HepG2 (cell line): ENCODE data around the gene URM1. TPM values are rescaled to one million over a fixed set of nuclear protein-coding genes. Genes with fewer than 3 reads are reported as not detected.
A peak's percentile ranks its signal among the peaks of the same experiment; 100 is the strongest.

Experiments used
- ATAC-seq: fragments of 200-7000 bp; cut with Tn5 transposase; 3 replicates; pipeline ENCODE4 v1.9.1; 2020; ENCODE audit warnings: mild to moderate bottlenecking, moderate library complexity
- BruUV-seq: library from RNA; stranded (reverse); fragments of 400-500 nt; replicated peaks from 2 replicates; lab custom pipeline; 2021; lab: Mats Ljungman, UMichigan
- CTCF ChIA-PET: fragments of 300-600 bp; formaldehyde crosslinking; extraction: SDS; loops from one replicate; lab custom pipeline; 2021; ENCODE audit warnings: low total read pairs, inconsistent platforms, low intra/inter-chr PET ratio; lab: Yijun Ruan, JAX
- POLR2A ChIA-PET: fragments of 350-600 bp; sonication (Branson Sonifier 250); formaldehyde crosslinking; loops from one replicate; lab custom pipeline; 2020; ENCODE audit warnings: antibody characterized with exemption, inconsistent platforms; lab: Yijun Ruan, JAX
- DNase-seq: peaks from one replicate; pipeline ENCODE4 v3.0.0-alpha.2; 2015; ENCODE audit warnings: low spot score
- FAIRE-seq: peaks from 3 replicates; lab custom pipeline; 2011; peaks lifted over from hg19 to GRCh38; lab: Jason Lieb, UNC
- H2AFZ ChIP-seq: one replicate; pipeline ENCODE4 v1.6.1; 2011; ENCODE audit warnings: low read length, inconsistent platforms
- H3K27ac ChIP-seq: fragments of 300-600 bp; 3 replicates; pipeline ENCODE4 v1.8.0; 2011; ENCODE audit warnings: mixed run types, mild to moderate bottlenecking, mixed read lengths, low read length, inconsistent platforms; ENCODE audit not compliant: insufficient read depth; ENCODE audit errors: extremely low read length
- H3K27me3 ChIP-seq, 2 experiments: fragments of 200-600 bp in 1 of 2; 2 replicates in 1 of 2; 3 replicates in 1 of 2; pipeline versions ENCODE4 v1.6.0 to v1.8.0; 2011; ENCODE audit warnings: low read length in 2 of 2, mild to moderate bottlenecking in 2 of 2, moderate library complexity in 2 of 2, inconsistent platforms in 1 of 2; ENCODE audit not compliant: insufficient read depth in 2 of 2, control insufficient read depth in 1 of 2
- H3K36me3 ChIP-seq, 2 experiments: fragments of 200-600 bp in 1 of 2; replicated peaks in 1 of 2; 2 replicates in 1 of 2; 3 replicates in 1 of 2; pipeline versions ENCODE4 v1.5.1 to v1.8.0; 2011; ENCODE audit warnings: low read length in 2 of 2, inconsistent platforms in 1 of 2; ENCODE audit not compliant: insufficient read depth in 2 of 2, control insufficient read depth in 1 of 2
- H3K4me1 ChIP-seq: 2 replicates; pipeline ENCODE4 v1.5.1; 2012; ENCODE audit warnings: low read length, inconsistent platforms; ENCODE audit not compliant: insufficient read depth
- H3K4me2 ChIP-seq: 2 replicates; pipeline ENCODE4 v1.6.0; 2011; ENCODE audit warnings: low read depth, low read length, inconsistent platforms
- H3K4me3 ChIP-seq, 3 experiments: fragments of 200-600 bp in 1 of 3; sonication (generic), shearing (Covaris generic) in 1 of 3; replicated peaks in 1 of 3; 2 replicates each; pipeline ENCODE4 v1.5.1; 2011 to 2016; ENCODE audit warnings: low read length in 3 of 3, inconsistent platforms in 2 of 3, low read depth in 2 of 3, mild to moderate bottlenecking in 2 of 3, control low read depth in 1 of 3, mixed read lengths in 1 of 3; ENCODE audit not compliant: insufficient read depth in 1 of 3
- H3K79me2 ChIP-seq: one replicate; pipeline ENCODE4 v1.6.1; 2011; ENCODE audit warnings: low read length, inconsistent platforms; ENCODE audit not compliant: insufficient read depth
- H3K9ac ChIP-seq: 2 replicates; pipeline ENCODE4 v1.6.0; 2011; ENCODE audit warnings: mild to moderate bottlenecking, low read depth, low read length, inconsistent platforms; ENCODE audit not compliant: insufficient read depth
- H3K9me3 ChIP-seq: 2 replicates; pipeline ENCODE4 v1.5.1; 2012; ENCODE audit warnings: mild to moderate bottlenecking, low read length
- H4K20me1 ChIP-seq: 2 replicates; pipeline ENCODE4 v1.6.0; 2011; ENCODE audit warnings: inconsistent platforms, mild to moderate bottlenecking, low read length, moderate library complexity; ENCODE audit not compliant: insufficient read depth
- CENPX ChIP-seq: sonication (generic); formaldehyde crosslinking; IDR thresholded peaks from 2 replicates; pipeline ENCODE4 v1.9.0; 2021; ENCODE audit warnings: mild to moderate bottlenecking, missing genetic modification reagents, moderate library complexity
- FOXM1 ChIP-seq: sonication (generic); formaldehyde crosslinking; IDR thresholded peaks from 2 replicates; pipeline ENCODE4 v1.5.0; 2020; ENCODE audit warnings: missing genetic modification reagents
- MAFK ChIP-seq, 2 experiments: IDR thresholded peaks in 1 of 2; conservative IDR thresholded peaks in 1 of 2; 2 replicates each; pipeline ENCODE4 v1.6.1; 2011; ENCODE audit warnings: improper control_type of control experiment in 2 of 2, low read length in 2 of 2
- WGBS: methylation state at CpG from one replicate; pipeline ENCODE4 v1.1.6; 2017; ENCODE audit warnings: low lambda C conversion rate; 5-methylcytosine and 5-hydroxymethylcytosine counted together
- in situ Hi-C: cut with HindIII; loops from 2 replicates; pipeline ENCODE4 v1.10.0; 2017; ENCODE audit warnings: low pct_unique_long_range_greater_than_20kb; ENCODE audit not compliant: extremely low pct_ligation_motif_present
- intact Hi-C: fragments of 100-400 bp; cut with micrococcal nuclease; formaldehyde crosslinking; loops from one replicate; pipeline ENCODE4 v1.10.0; 2022; ENCODE audit not compliant: unreplicated experiment
- polyA plus RNA-seq, 8 experiments: library from polyadenylated mRNA; depleted of rRNA in 3 of 8; stranded (reverse) in 7 of 8; unstranded in 1 of 8; fragments of >200 nt; fragmentation: Illumina TruSeq in 4 of 8; extraction: Trizol in 4 of 8; gene quantifications; 2 replicates each; pipeline versions ENCODE4 v1.2.1 to v1.2.3, GENCODE V29; 2011 to 2016; ENCODE audit warnings: low read depth in 4 of 8, missing spikeins in 1 of 8, mixed read lengths in 1 of 8; ENCODE audit not compliant: insufficient read depth in 1 of 8
- total RNA-seq, 5 experiments: library from RNA; depleted of rRNA; stranded (reverse); fragments of >200 nt; fragmentation: Illumina TruSeq; extraction: Trizol; gene quantifications; 2 replicates each; pipeline ENCODE4 v1.2.3, GENCODE V29; 2016; ENCODE audit warnings: low read depth in 1 of 5
- TF ChIP-seq, protein P1 (sequence below): sonication (generic); formaldehyde crosslinking; IDR thresholded peaks from 2 replicates; pipeline ENCODE4 v1.5.0; 2020; ENCODE audit warnings: missing genetic modification reagents
- TF ChIP-seq, protein P2 (sequence below): sonication (generic); formaldehyde crosslinking; IDR thresholded peaks from 2 replicates; pipeline ENCODE4 v1.5.1; 2020; ENCODE audit warnings: missing genetic modification reagents, mild to moderate bottlenecking, borderline replicate concordance
- TF ChIP-seq, protein P3 (sequence below): sonication (generic); formaldehyde crosslinking; IDR thresholded peaks from 2 replicates; pipeline ENCODE4 v1.5.0; 2020; ENCODE audit warnings: mild to moderate bottlenecking, missing genetic modification reagents
- TF ChIP-seq, protein P4 (sequence below): sonication (generic); formaldehyde crosslinking; IDR thresholded peaks from 2 replicates; pipeline ENCODE4 v1.4.0; 2020; ENCODE audit warnings: mild to moderate bottlenecking, missing genetic modification reagents
- TF ChIP-seq, protein P5 (sequence below), 2 experiments: fragments of 450-650 bp in 1 of 2; sonication (generic) in 1 of 2; formaldehyde crosslinking; IDR thresholded peaks; 2 replicates each; pipeline versions ENCODE4 v1.5.0 to v1.8.0; 2020 to 2022; ENCODE audit warnings: mild to moderate bottlenecking in 1 of 2, missing genetic modification reagents in 1 of 2

URM1 gene
- total and polyA plus RNA-seq, 2 of the 13 experiments (the other 11 are each of a cell fraction or from before 2014, with no cell fraction given): 37.1 to 41.3 TPM

DNA sequence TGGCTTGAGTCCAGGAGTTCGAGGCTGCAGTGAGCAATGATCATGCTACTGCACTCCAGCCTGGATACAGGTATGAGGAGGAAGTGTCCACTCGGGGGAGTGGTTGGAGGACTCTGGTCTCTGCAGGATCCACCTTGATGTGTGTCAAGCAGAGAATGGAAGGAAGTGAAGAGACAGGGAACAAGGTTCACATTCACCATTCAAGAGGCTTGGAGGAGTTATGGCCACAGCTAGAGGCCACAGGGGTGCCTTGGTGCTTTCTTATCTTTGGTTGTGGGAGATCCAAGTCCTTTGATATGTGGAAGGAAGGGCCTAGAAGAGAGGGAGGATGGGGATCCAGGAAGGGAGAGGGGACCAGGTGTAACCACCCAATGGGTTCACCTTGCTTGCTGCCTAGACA lies 44.1 kb downstream of the URM1 start (continued):
- TF ChIP-seq, protein P1, sequence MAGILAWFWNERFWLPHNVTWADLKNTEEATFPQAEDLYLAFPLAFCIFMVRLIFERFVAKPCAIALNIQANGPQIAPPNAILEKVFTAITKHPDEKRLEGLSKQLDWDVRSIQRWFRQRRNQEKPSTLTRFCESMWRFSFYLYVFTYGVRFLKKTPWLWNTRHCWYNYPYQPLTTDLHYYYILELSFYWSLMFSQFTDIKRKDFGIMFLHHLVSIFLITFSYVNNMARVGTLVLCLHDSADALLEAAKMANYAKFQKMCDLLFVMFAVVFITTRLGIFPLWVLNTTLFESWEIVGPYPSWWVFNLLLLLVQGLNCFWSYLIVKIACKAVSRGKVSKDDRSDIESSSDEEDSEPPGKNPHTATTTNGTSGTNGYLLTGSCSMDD: no peak
- TF ChIP-seq CENPX: no peak
- TF ChIP-seq, protein P2, sequence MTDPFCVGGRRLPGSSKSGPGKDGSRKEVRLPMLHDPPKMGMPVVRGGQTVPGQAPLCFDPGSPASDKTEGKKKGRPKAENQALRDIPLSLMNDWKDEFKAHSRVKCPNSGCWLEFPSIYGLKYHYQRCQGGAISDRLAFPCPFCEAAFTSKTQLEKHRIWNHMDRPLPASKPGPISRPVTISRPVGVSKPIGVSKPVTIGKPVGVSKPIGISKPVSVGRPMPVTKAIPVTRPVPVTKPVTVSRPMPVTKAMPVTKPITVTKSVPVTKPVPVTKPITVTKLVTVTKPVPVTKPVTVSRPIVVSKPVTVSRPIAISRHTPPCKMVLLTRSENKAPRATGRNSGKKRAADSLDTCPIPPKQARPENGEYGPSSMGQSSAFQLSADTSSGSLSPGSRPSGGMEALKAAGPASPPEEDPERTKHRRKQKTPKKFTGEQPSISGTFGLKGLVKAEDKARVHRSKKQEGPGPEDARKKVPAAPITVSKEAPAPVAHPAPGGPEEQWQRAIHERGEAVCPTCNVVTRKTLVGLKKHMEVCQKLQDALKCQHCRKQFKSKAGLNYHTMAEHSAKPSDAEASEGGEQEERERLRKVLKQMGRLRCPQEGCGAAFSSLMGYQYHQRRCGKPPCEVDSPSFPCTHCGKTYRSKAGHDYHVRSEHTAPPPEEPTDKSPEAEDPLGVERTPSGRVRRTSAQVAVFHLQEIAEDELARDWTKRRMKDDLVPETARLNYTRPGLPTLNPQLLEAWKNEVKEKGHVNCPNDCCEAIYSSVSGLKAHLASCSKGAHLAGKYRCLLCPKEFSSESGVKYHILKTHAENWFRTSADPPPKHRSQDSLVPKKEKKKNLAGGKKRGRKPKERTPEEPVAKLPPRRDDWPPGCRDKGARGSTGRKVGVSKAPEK (CRISPR knock-in tag): no peak

DNA sequence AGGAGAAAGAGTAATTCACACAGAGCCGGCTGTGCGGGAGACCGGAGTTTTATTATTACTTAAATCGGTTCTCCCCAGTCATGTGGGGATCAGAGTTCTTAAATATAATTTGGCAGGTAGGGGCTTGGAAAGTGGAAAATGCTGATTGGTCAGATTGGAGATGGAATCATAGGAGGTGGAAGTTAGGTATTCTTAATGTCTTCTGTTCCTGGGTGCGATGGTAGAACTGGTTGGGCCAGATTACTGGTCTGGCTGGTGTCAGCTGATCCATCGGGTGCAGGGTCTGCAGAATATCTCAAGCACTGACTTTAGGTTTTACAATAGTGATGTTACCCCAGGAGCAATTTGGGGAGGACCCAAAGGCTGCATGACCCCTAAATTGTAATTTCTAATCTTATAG lies 44.8 kb downstream of the URM1 start:
- ATAC-seq (no peak), DNase-seq (no peak), FAIRE-seq (no peak)
- TF ChIP-seq, protein P3, sequence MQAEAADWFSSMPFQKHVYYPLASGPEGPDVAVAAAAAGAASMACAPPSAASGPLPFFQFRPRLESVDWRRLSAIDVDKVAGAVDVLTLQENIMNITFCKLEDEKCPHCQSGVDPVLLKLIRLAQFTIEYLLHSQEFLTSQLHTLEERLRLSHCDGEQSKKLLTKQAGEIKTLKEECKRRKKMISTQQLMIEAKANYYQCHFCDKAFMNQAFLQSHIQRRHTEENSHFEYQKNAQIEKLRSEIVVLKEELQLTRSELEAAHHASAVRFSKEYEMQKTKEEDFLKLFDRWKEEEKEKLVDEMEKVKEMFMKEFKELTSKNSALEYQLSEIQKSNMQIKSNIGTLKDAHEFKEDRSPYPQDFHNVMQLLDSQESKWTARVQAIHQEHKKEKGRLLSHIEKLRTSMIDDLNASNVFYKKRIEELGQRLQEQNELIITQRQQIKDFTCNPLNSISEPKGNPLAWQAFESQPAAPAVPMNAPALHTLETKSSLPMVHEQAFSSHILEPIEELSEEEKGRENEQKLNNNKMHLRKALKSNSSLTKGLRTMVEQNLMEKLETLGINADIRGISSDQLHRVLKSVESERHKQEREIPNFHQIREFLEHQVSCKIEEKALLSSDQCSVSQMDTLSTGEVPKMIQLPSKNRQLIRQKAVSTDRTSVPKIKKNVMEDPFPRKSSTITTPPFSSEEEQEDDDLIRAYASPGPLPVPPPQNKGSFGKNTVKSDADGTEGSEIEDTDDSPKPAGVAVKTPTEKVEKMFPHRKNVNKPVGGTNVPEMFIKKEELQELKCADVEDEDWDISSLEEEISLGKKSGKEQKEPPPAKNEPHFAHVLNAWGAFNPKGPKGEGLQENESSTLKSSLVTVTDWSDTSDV (CRISPR knock-in tag): no peak
- TF ChIP-seq MAFK (conservative IDR thresholded peaks at IDR 0.05 in 1 of 2, IDR thresholded peaks at IDR 0.05 in 1 of 2; ENCODE audit: low read length in 2 of 2) (0 out of 4 replicates have a peak, but pooled peaks have one; percentile 21 to 22), FOXM1 (CRISPR knock-in tag) (no peak)
- TF ChIP-seq, protein P4, sequence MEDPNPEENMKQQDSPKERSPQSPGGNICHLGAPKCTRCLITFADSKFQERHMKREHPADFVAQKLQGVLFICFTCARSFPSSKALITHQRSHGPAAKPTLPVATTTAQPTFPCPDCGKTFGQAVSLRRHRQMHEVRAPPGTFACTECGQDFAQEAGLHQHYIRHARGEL (CRISPR knock-in tag): no peak
- TF ChIP-seq, protein P5, sequence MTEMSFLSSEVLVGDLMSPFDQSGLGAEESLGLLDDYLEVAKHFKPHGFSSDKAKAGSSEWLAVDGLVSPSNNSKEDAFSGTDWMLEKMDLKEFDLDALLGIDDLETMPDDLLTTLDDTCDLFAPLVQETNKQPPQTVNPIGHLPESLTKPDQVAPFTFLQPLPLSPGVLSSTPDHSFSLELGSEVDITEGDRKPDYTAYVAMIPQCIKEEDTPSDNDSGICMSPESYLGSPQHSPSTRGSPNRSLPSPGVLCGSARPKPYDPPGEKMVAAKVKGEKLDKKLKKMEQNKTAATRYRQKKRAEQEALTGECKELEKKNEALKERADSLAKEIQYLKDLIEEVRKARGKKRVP (CRISPR knock-in tag; IDR thresholded peaks at IDR 0.05): no peak
- H3K79me2 ChIP-seq: no peaks in the 10 kb centered on the region
- H3K4me3 ChIP-seq: no peak overlapping the region
- no peaks in the 10 kb centered on the region for H4K20me1 ChIP-seq
- no peak overlapping the region for H2AFZ ChIP-seq
- H3K9ac ChIP-seq: no peak overlapping the region
- no peaks in the 10 kb centered on the region for H3K36me3 ChIP-seq
- intact Hi-C loops (no loop called here), in situ Hi-C loops (no loop called here)
- no TSS peak for BruUV-seq
- peaks cover 4 to 8% of the 10 kb centered on the region in 2 experiments; a peak in 3 of 5 replicates for H3K27me3 ChIP-seq
- CTCF ChIA-PET: no interaction called here
- WGBS: 71% methylated on average over 6 of the region's 6 CpGs
- no peak overlapping the region for H3K4me2 ChIP-seq
- no peak overlapping the region for H3K27ac ChIP-seq
- peaks cover 40% of the 10 kb centered on the region for H3K4me1 ChIP-seq
- POLR2A ChIA-PET: interaction anchor here (0.5 kb wide), 1 partner anchor 116 kb away, joined by 5 read pairs; no protein-coding TSS in a partner anchor
- no peaks in the 10 kb centered on the region for H3K9me3 ChIP-seq
